H1 (cell line): ENCODE data around the gene ZNF764. TPM values are rescaled to one million over a fixed set of nuclear protein-coding genes. Genes with fewer than 3 reads are reported as not detected.

Experiments
- RBBP5 ChIP-seq: IDR thresholded peaks from 2 replicates; pipeline ENCODE4 v1.7.1; 2012; ENCODE audit warnings: low read depth, mild to moderate bottlenecking, inconsistent platforms, low read length, moderate library complexity, borderline replicate concordance
- ZNF274 ChIP-seq: IDR thresholded peaks from 2 replicates; pipeline ENCODE4 v1.7.0; 2012; ENCODE audit warnings: low read length, borderline replicate concordance; ENCODE audit errors: extremely low read depth
- polyA plus RNA-seq, 7 experiments: library from polyadenylated mRNA; depleted of rRNA in 3 of 7; stranded (reverse) in 5 of 7; unstranded in 2 of 7; fragments of >200 nt in 5 of 7; fragments of 200-250 nt in 2 of 7; gene quantifications; 1 replicate in 5 of 7; 2 replicates in 1 of 7; 4 replicates in 1 of 7; pipeline versions ENCODE4 v1.2.1 to v1.2.3, GENCODE V29; 2011 to 2013; ENCODE audit warnings: missing spikeins in 2 of 7, mixed read lengths in 2 of 7
- total RNA-seq: library from RNA; stranded (reverse); fragmentation: NEBNext Ultra II Directional; extraction: Animal tissue kit (Norgen Biotek cat#: 25700); gene quantifications from 2 replicates; pipeline ENCODE4 v1.2.1, GENCODE V29; 2021

The ZNF764 gene
- total and polyA plus RNA-seq, 2 of the 8 experiments (the other 6 are each of a cell fraction or from before 2014, with no cell fraction given), result 5.7 to 7.7 TPM

GRCh38 chr16:30554557-30555314, 3.4 kb downstream of the ZNF764 start (continued):
- TF ChIP-seq RBBP5 (no peak), ZNF274 (no peak)
